BE2C (cell line): ENCODE measurements around the gene MT1A.
A peak's percentile ranks its signal among the peaks of the same experiment; 100 is the strongest.
"Not testable (repeated sequence)": the region's sequence is repeated elsewhere in the genome, so short reads cannot be mapped to it uniquely, and the experiment has no call there.

Source experiments
- DNase-seq: peaks from one replicate; pipeline ENCODE4 v3.0.0-alpha.2; 2020
- H3K27me3 ChIP-seq: fragments of 250-450 bp; sonication (Bioruptor Pico); 2 replicates; pipeline ENCODE4 v1.5.1; 2020; ENCODE audit warnings: mild to moderate bottlenecking
- H3K36me3 ChIP-seq: fragments of 250-450 bp; sonication (Bioruptor Pico); 2 replicates; pipeline ENCODE4 v1.5.1; 2020; ENCODE audit warnings: mild to moderate bottlenecking
- H3K4me1 ChIP-seq: fragments of 250-450 bp; sonication (Bioruptor Pico); 2 replicates; pipeline ENCODE4 v1.5.1; 2020
- H3K4me3 ChIP-seq: 2 replicates; pipeline ENCODE4 v1.5.1; 2011; ENCODE audit warnings: low read depth, low read length
- H3K9me3 ChIP-seq: fragments of 250-450 bp; sonication (Bioruptor Pico); 2 replicates; pipeline ENCODE4 v1.5.1; 2020
- CTCF ChIP-seq: IDR thresholded peaks from 2 replicates; pipeline ENCODE4 v1.5.1; 2012; ENCODE audit warnings: mild to moderate bottlenecking, low read depth, low read length

MT1A gene

GRCh38 chr16:56657555-56658326 lies 19.3 kb downstream of the MT1A start, which contains the start of gene MT1F:
TSS of gene MT1F (plus strand) at chr16:56657959. CDS start at chr16:56658059, 100 bp downstream.
- H3K36me3 ChIP-seq = no peaks in the 10 kb centered on the region
- peak within 1 kb of the TSS; percentile 38 for H3K4me3 ChIP-seq
- peak; percentile 40 for DNase-seq
- no peaks in the 10 kb centered on the region for H3K4me1 ChIP-seq
- TF ChIP-seq CTCF = no peak
- H3K27me3 ChIP-seq = peaks cover 52% of the 10 kb centered on the region
- H3K9me3 ChIP-seq = no peaks in the 10 kb centered on the region

DNA sequence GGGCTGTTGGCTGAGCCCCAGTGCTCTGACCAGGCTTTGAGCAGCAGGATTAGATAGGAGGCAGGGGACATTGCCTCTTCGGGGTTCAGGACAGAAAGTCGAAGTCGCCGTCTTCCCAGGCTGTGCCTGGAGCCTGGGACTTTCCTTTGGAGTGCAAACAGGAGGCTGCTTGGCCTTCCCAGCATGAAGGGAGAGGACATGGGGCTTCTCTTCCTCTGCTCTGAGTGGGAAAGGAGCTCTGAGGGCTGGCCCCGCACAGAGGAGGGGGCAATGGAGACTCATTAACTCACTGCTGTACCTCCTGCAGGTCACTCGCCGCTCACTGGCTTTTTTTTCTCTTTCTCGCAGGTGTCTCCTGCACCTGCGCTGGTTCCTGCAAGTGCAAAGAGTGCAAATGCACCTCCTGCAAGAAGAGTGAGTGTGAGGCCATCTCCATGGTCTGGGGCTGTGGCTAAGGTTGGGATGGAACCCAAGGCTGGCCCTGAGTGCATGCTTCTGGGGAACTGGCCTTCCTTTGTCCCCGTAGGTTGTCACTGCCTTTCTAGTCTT lies 19.9 kb downstream of the MT1A start:
- peaks cover 58% of the 10 kb centered on the region for H3K27me3 ChIP-seq

DNA sequence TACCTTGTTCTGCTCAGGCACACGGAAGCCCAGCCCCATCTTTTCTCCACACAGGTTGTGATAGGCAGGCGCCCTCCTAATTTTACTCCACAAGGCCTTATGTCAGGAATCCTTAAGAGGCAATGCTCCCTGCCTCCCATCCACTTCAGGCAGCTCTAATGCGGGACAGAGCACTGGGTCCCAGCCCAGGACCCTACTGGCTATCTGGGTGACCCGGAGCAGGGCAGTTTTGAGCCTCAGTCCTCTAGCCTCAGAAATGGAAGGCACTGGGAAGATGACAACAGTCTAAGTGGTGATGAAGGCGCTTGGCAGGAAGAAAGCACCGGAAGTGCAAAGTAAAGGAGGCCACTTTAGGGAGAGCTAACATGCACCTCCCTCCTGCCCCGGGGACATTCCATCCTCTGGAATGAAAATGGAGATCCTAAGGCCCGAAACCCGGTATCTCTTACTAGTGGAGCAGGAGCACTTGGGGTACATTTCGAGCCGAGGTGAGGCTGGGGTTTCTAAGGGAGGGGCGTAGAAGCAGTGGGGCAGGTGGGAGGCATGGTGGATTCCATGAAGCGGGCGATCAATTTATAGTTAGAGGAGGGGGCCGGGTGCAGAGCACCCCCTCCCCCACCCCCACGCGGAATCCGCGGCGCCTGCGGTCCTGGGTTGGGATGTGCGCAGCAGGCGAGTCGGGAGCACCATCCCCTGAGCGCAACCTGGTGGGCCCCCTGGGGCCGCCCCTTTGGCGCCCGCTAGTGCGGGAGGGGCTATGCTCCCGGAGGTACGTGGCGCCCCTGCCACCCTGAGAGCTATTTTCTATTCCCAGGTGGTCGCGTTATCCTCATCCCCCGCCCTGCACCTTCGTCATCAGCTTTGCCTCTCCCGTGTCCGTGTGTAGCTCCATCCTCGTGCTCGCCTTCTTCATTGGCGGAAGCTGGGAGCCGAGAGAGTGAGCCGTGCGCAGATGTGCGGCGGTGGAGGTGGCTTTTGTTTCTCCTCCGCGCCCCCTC lies 24.2 kb downstream of the MT1A start:
- Histone ChIP-seq H3K4me1 (no peaks in the 10 kb centered on the region), H3K4me3 (no peak overlapping the region; the same call in 1 of the 2 replicates), H3K27me3 (peaks cover 92% of the 10 kb centered on the region), H3K9me3 (no peaks in the 10 kb centered on the region), H3K36me3 (no peaks in the 10 kb centered on the region)
- no peak for DNase-seq
- no peak for TF ChIP-seq CTCF

More for the DNA sequence above, 19.9 kb downstream of the MT1A start:
- DNase-seq = no peak
- H3K4me1 ChIP-seq = no peaks in the 10 kb centered on the region
- no peaks in the 10 kb centered on the region for H3K9me3 ChIP-seq
- TF ChIP-seq CTCF = no peak
- no peaks in the 10 kb centered on the region for H3K36me3 ChIP-seq
- no peak overlapping the region; the same call in 1 of the 2 replicates for H3K4me3 ChIP-seq

DNA sequence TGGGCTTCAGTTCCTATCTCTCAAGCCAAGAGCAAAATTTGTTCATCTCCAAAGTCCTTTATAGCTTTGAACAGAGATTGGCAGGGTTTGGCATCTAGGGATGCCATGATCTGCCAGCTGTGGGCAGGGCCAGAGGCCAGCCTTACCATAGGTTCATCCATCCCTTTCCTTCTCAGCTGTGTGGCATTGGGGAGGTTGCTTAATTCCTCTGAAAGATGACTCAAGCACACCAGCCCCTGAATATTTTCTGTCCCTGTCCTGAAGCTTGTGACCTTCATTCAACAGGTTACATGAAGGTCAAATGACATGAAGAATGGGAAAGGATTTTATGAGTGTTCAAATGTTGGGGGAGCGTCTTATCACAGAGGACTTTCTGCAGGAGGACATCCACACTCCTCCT lies 26.0 kb downstream of the MT1A start:
- no peak for TF ChIP-seq CTCF
- Histone ChIP-seq H3K36me3 (no peaks in the 10 kb centered on the region), H3K4me3 (no peak overlapping the region), H3K27me3 (peaks cover 93% of the 10 kb centered on the region), H3K9me3 (no peaks in the 10 kb centered on the region), H3K4me1 (no peaks in the 10 kb centered on the region)
- DNase-seq = no peak

GRCh38 chr16:56665286-56666261 lies 27.1 kb downstream of the MT1A start:
- DNase-seq, H3K4me3 ChIP-seq, H3K4me1 ChIP-seq, H3K36me3 ChIP-seq, H3K9me3 ChIP-seq: not testable (repeated sequence)
- H3K27me3 ChIP-seq = peaks cover 93% of the 10 kb centered on the region
